GM18951 (cell line): ENCODE measurements around the gene OSBPL8.
"Not testable (repeated sequence)": the region's sequence is repeated elsewhere in the genome, so short reads cannot be mapped to it uniquely, and the experiment has no call there.

Experiments used
- POLR2A ChIP-seq: IDR thresholded peaks from 4 replicates; pipeline ENCODE4 v1.6.1; 2011; ENCODE audit warnings: mild to moderate bottlenecking; ENCODE audit not compliant: insufficient read length, insufficient read depth; ENCODE audit errors: extremely low read depth
- in situ Hi-C: fragments of 300-500 bp; cut with MboI; formaldehyde crosslinking; loops from one replicate; pipeline ENCODE4 v1.12.0; 2022; ENCODE audit warnings: low sequenced_read_pairs, mixed read lengths, inconsistent platforms; ENCODE audit not compliant: unreplicated experiment

The OSBPL8 gene

DNA sequence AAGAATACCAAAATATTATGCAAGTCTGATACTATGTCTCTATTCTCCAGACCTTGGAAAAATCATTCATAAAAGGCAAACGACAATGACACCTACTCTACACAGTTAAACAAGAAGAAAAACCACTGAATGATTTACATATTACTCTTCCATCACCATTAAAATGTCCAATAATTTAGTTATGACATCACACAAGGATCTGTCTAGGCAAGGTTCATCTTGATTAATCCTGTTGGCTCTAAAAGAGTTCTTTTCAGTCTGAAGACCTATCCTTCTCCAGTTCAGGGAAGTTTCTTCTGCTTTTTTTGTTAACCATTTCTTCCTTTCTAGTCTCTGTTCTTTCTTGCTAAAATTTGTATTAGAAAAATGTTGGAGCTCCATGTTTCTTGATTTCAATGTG is 64.0 kb downstream of the OSBPL8 start:
- in situ Hi-C loops = no loop called here
- no peak for TF ChIP-seq POLR2A

DNA sequence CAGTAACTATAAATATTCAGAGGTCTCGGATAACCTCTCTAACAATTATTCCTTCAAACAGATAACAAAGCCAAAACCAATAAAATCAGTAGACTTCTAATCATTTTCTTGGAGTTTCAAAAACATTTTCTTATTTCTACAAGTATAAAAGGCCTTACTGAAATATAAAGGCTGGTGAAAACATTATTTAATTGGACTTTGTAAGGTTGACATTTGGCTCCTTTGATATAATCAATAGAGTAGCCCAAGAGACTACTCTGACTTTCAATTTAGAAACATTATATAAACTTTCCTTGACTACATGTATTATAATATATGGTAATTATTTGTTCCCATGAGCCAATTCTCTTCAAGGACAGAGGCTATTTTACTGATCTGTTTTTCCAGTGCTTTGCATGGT is 68.3 kb downstream of the OSBPL8 start:
- TF ChIP-seq POLR2A = no peak
- in situ Hi-C loops = no loop called here

DNA sequence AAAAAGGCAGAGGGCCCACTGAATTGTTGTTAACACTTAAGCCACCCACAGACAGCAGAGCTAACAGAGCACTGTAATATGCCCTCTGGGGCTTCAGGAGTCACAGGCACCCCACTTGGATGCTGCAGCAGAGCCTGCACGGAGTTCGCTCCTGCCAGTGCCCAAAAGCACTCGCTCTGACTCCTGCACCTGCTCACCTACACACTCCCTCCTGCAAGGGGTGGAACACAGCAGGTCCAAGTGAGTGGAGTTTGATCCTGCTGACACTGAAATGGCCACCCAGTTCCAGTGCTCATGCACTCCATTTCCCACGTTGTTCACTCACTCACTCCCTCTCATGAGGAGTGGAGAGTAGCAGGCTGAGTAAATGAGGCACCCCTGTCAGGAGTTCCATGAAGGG is 68.8 kb downstream of the OSBPL8 start:
- TF ChIP-seq POLR2A = no peak
- in situ Hi-C loops = no loop called here

DNA sequence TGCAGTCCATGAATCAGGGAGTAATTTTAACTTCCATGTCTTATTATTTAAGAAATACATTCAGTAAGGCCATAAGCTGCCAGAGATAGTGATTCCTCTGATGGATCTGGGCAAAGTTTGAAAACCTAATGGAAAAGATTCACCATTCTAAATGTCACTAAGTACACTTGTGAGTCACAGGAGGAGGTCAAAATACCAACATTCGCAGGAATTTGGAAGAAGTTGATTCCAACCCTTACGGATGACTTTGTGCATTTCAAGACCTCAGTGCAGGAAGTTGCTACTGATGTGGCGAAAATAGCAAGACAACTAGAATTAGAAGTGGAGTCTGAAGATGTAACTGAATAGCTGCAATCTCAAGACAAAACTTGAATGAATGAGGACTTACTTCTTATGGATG is 69.8 kb downstream of the OSBPL8 start:
- in situ Hi-C loops = no loop called here
- no peak for TF ChIP-seq POLR2A

DNA sequence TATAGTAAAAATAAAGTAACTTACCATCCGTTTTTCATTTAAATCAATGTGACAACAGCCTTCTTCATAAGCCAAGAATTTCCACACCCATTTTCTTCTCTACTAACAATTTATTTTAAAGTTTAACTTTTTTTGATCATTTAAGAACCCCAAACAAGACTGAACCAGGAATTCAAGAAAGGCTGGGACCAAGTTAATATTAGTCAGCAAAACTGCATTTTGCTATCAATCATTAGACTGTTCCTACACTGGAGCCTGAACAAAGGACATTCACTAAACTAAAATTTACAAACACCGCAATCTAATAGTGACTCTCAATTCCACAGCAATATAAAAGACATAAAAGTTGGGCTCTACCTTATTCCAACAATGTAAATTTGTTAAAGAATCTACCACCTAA is 73.6 kb downstream of the OSBPL8 start:
- no peak for TF ChIP-seq POLR2A
- in situ Hi-C loops = no loop called here

DNA sequence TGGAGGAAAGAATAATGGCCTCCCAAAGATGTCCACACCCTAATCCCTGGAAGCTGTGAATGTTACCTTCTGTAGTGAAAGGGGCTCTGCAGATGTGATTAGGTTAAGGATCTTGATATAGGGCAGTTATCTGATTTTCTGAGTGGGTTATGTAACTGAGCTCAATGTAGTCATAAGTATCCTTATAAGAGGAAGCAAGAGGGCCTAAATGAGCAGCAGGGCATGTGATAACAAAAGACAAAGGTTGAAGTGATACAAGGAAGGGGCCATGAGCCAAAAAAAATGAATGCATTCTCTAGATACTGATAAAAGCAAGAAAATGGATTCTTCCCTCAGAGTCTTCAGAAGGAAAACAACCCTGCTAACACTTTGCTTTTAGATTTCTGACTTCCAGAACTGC is 78.8 kb downstream of the OSBPL8 start:
- no peak for TF ChIP-seq POLR2A
- in situ Hi-C loops = no loop called here

DNA sequence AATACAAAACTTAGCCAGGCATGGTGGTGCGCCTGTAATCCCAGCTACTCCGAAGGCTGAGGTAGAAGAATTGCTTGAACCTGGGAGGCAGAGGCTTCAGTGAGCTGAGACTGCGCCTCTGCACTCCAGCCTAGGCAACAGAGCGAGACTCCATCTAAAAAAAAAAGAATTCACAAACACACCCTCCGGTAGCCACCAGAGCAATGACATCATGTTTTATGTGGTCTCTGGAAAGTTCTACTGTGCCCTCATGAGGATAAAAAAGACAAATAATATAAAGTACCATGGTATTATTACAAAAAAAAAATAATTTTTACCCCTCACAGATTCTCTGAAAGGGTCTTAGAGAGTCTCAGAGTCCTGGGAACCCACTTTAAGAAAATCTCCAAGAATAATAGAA is 81.5 kb downstream of the OSBPL8 start:
- in situ Hi-C loops = no loop called here
- TF ChIP-seq POLR2A = no peak

DNA sequence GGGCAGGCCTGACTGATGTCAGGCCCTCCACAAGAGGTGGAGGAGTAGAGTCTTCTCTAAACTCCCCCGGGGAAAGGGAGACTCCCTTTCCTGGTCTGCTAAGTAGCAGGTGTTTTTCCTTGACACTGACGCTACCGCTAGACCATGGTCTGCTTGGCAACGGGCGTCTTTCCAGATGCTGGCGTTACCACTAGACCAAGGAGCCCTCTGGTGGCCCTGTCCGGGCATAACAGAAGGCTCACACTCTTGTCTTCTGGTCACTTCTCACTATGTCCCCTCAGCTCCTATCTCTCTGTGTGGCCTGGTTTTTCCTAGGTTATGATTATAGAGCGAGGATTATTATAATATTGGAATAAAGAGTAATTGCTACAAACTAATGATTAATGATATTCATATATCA is 86.7 kb downstream of the OSBPL8 start:
- in situ Hi-C loops = not testable (repeated sequence)

DNA sequence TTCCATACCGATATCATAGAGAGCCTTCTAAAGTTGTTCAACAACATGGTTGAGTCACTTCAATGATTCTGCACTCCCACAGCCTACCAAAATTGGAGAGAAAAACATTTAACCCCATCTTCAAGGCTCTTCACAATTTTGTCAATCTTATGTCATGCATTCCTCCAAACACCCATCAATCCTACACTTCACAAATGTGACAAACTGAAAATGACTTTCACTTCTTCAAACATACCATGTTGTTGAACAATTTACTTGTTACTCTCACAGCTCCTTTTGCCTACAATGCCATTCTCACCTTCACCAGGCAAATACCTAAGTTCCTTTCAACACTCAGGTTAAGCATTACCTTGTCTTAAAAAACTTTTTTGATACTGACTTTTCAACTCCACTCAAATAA is 88.0 kb downstream of the OSBPL8 start:
- in situ Hi-C loops = no loop called here

DNA sequence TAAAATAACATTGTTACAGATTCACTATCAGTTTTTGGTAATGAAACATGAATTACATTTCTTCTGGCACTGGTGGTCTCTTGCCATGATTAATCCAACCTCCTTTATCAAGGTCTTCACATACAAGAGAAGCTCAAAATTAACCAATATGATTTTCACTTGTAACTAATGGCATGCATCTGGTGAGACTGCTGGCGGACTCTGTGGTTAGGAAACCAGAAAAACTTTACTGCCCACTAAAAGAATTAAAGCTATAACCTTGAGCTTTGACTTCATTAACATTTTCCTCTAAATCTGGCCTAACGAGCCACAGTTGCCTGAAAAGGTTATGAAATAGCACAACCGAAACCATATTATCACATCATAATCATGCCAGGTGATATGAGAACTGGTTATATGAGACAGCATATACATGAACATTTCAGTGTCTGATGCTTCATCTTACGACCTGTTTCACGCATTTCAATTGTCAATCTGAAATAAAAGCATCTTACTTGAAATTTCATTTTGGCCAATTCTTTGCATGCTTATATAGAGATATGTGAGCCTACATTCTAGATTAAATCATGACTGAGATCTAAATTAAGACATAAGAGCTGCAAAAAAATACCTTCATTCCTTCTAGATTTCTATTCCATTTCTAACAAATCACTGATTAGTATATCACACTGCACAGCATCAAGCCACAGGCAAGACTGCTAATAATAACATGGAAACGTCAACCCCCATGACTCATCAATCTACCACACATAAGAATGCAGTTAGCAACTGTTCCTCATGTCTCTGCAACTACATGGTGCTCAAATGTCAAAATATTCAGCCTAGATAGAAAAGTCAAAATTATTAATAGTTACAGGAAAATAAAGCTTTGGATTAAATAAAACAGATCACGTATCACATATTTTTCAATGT is 89.3 kb downstream of the OSBPL8 start:
- in situ Hi-C loops = no loop called here
- TF ChIP-seq POLR2A = no peak

More for the DNA sequence above, 88.0 kb downstream of the OSBPL8 start:
- no peak for TF ChIP-seq POLR2A

DNA sequence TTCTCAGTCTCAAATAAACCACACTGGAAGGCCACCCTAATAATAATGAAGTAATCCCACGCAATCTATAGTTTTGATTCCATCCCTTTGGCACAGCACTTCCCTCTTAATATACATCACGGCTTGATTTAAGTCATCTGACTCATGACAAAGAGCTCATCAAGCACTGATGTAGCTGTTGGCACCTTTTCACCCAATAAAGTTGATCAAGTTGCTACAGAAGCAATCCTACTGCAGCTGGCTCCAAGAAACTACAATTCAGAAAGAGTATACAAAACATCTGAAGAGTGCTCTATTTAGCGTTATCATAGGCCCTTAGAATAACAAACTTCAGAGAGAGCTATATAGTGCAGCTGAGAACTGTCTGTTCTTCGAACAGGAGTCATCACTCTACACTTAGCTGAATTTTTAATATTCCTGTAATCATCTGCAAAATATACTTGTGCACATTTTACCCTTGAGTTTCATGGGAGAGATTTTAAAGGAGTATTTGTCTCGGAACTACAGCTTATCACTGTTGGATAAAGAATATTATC is 94.9 kb downstream of the OSBPL8 start:
- no peak for TF ChIP-seq POLR2A
- in situ Hi-C loops = no loop called here

DNA sequence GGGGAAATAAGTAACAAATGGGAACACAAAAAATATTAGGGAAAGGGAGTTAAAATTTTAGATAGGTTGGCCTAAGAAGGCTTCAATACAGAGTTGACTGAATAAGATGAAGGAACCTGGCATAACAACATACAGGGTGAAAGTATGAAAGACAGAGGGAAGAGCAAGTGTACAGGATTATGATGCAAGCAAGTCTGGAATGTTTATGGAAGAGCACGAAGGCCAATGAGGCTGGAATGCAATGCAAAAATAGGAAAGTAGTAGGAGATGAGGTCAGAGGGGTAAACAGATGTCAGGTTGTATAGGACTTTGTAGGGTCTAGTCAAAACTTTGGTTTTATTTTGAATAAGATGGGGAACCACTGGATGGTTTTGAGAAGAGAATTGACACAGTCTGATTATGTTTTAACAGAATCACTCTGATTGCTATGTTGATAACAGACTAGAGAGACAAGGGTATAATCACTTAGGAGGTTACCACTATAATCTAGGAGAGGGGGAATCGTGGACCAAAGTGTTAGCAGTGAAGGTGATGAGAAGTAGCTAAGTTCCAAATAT is 96.8 kb downstream of the OSBPL8 start:
- TF ChIP-seq POLR2A = no peak
- in situ Hi-C loops = no loop called here

DNA sequence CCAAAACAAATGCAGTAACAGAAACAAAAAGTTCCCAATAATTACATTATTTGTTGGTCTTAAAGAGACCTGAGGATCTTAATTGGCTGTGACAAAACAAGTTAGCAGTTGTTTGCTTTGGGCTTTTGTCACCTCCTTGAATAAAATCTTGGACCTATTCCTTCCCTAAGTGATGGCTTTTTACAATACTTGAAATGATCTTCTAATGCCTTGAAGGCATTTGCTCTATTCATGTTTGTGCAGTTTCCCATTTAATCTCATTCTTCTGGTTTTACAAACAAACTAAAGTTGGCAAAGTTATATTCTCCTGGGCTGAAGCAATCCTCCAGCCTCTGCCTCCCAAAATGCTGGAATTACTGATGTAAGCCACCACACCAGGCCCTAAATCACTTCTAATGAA is 98.8 kb downstream of the OSBPL8 start:
- no peak for TF ChIP-seq POLR2A
- in situ Hi-C loops = no loop called here

DNA sequence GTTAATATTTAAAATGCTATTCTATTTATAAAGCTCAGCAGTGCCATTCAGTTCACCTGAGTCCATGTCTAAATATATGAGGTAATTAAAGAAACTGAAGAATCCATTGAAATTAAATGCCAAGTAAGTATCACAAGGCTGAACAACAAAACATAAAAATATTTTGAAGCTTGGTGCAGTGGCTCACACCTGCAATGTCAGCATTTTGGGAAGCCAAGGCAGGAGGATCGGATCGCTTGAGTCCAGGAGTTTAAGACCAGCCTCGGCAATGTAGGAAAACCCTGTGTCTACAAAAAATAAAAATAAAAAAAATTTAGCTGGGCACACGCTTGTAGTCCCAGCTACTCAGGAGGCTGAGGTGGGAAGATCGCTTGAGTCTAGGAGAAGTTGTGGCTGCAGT is 101.8 kb downstream of the OSBPL8 start:
- in situ Hi-C loops = no loop called here

More for the DNA sequence above, 101.8 kb downstream of the OSBPL8 start:
- TF ChIP-seq POLR2A = no peak
